ENCODE data around the gene SEZ6L2.
"Not testable (repeated sequence)": the region's sequence is repeated elsewhere in the genome, so short reads cannot be mapped to it uniquely, and the experiment has no call there.

SEZ6L2 gene

GRCh38 chr16:29913514-29913913 is 14.2 kb upstream of the SEZ6L2 start:
- Histone ChIP-seq H3K36me3 (replicated peaks; ENCODE audit: low read depth, low read length) (peaks cover 13% of the 10 kb centered on the region), H3K4me1 (ENCODE audit: low read length) (no peaks in the 10 kb centered on the region), H3K4me3 (ENCODE audit: low read length) (no peak overlapping the region), H3K9ac (ENCODE audit: low read length) (no peak overlapping the region), H3K9me3 (ENCODE audit: insufficient read depth, low read length) (no peaks in the 10 kb centered on the region), H4K20me1 (ENCODE audit: insufficient read depth, low read length) (no peaks in the 10 kb centered on the region), H3K79me2 (ENCODE audit: low read length) (no peaks in the 10 kb centered on the region), H3K4me2 (ENCODE audit: low read length) (no peak overlapping the region), H3K27ac (ENCODE audit: low read length) (no peak overlapping the region), H3K27me3 (ENCODE audit: low read depth, low read length) (no peaks in the 10 kb centered on the region), H2AFZ (ENCODE audit: low read depth, low read length) (no peak overlapping the region)
- TF ChIP-seq, protein P1, sequence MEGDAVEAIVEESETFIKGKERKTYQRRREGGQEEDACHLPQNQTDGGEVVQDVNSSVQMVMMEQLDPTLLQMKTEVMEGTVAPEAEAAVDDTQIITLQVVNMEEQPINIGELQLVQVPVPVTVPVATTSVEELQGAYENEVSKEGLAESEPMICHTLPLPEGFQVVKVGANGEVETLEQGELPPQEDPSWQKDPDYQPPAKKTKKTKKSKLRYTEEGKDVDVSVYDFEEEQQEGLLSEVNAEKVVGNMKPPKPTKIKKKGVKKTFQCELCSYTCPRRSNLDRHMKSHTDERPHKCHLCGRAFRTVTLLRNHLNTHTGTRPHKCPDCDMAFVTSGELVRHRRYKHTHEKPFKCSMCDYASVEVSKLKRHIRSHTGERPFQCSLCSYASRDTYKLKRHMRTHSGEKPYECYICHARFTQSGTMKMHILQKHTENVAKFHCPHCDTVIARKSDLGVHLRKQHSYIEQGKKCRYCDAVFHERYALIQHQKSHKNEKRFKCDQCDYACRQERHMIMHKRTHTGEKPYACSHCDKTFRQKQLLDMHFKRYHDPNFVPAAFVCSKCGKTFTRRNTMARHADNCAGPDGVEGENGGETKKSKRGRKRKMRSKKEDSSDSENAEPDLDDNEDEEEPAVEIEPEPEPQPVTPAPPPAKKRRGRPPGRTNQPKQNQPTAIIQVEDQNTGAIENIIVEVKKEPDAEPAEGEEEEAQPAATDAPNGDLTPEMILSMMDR (IDR thresholded peaks at IDR 0.05; ENCODE audit: low read depth, low read length), result no peak
- no peak for TF ChIP-seq EZH2phosphoT487 (IDR thresholded peaks at IDR 0.05; ENCODE audit: low read depth)

GRCh38 chr16:29912087-29912486 is 12.7 kb upstream of the SEZ6L2 start:
- H3K9ac ChIP-seq (ENCODE audit: low read length), result no peak overlapping the region
- H3K79me2 ChIP-seq (ENCODE audit: low read length), result no peaks in the 10 kb centered on the region
- no peaks in the 10 kb centered on the region for H3K9me3 ChIP-seq (ENCODE audit: insufficient read depth, low read length)
- no peak overlapping the region for H2AFZ ChIP-seq (ENCODE audit: low read depth, low read length)
- no peak overlapping the region for H3K4me3 ChIP-seq (ENCODE audit: low read length)
- peaks cover 10% of the 10 kb centered on the region for H3K36me3 ChIP-seq (replicated peaks; ENCODE audit: low read depth, low read length)
- no peak for TF ChIP-seq EZH2phosphoT487 (IDR thresholded peaks at IDR 0.05; ENCODE audit: low read depth)
- TF ChIP-seq, protein P1 (IDR thresholded peaks at IDR 0.05; ENCODE audit: low read depth, low read length), result no peak
- no peak overlapping the region for H3K4me2 ChIP-seq (ENCODE audit: low read length)
- no peaks in the 10 kb centered on the region for H3K27me3 ChIP-seq (ENCODE audit: low read depth, low read length)
- H3K4me1 ChIP-seq (ENCODE audit: low read length), result no peaks in the 10 kb centered on the region
- no peak overlapping the region for H3K27ac ChIP-seq (ENCODE audit: low read length)
- H4K20me1 ChIP-seq (ENCODE audit: insufficient read depth, low read length), result no peaks in the 10 kb centered on the region

GRCh38 chr16:29911676-29912010 is 12.3 kb upstream of the SEZ6L2 start:
- H3K9ac ChIP-seq (ENCODE audit: low read length), result no peak overlapping the region
- H4K20me1 ChIP-seq (ENCODE audit: insufficient read depth, low read length), result no peaks in the 10 kb centered on the region
- no peak overlapping the region for H3K4me2 ChIP-seq (ENCODE audit: low read length)
- no peaks in the 10 kb centered on the region for H3K9me3 ChIP-seq (ENCODE audit: insufficient read depth, low read length)
- H3K36me3 ChIP-seq (replicated peaks; ENCODE audit: low read depth, low read length), result peaks cover 6% of the 10 kb centered on the region
- H3K79me2 ChIP-seq (ENCODE audit: low read length), result no peaks in the 10 kb centered on the region
- H2AFZ ChIP-seq (ENCODE audit: low read depth, low read length), result no peak overlapping the region
- H3K4me3 ChIP-seq (ENCODE audit: low read length), result no peak overlapping the region
- H3K27me3 ChIP-seq (ENCODE audit: low read depth, low read length), result no peaks in the 10 kb centered on the region
- TF ChIP-seq, protein P1 (IDR thresholded peaks at IDR 0.05; ENCODE audit: low read depth, low read length), result no peak
- TF ChIP-seq EZH2phosphoT487 (IDR thresholded peaks at IDR 0.05; ENCODE audit: low read depth), result no peak
- no peak overlapping the region for H3K27ac ChIP-seq (ENCODE audit: low read length)
- H3K4me1 ChIP-seq (ENCODE audit: low read length), result no peaks in the 10 kb centered on the region

- H3K79me2 ChIP-seq (ENCODE audit: low read length), result no peaks in the 10 kb centered on the region
- no peak overlapping the region for H3K9ac ChIP-seq (ENCODE audit: low read length)
- H4K20me1 ChIP-seq (ENCODE audit: insufficient read depth, low read length), result no peaks in the 10 kb centered on the region
- H3K27ac ChIP-seq (ENCODE audit: low read length), result no peak overlapping the region
- no peaks in the 10 kb centered on the region for H3K9me3 ChIP-seq (ENCODE audit: insufficient read depth, low read length)
- no peak for TF ChIP-seq EZH2phosphoT487 (IDR thresholded peaks at IDR 0.05; ENCODE audit: low read depth)
- TF ChIP-seq, protein P1 (IDR thresholded peaks at IDR 0.05; ENCODE audit: low read depth, low read length), result no peak
- no peak overlapping the region for H2AFZ ChIP-seq (ENCODE audit: low read depth, low read length)
- H3K27me3 ChIP-seq (ENCODE audit: low read depth, low read length), result no peaks in the 10 kb centered on the region
- no peak overlapping the region for H3K4me3 ChIP-seq (ENCODE audit: low read length)
- H3K36me3 ChIP-seq (replicated peaks; ENCODE audit: low read depth, low read length), result peaks cover 5% of the 10 kb centered on the region
- no peaks in the 10 kb centered on the region for H3K4me1 ChIP-seq (ENCODE audit: low read length)
- H3K4me2 ChIP-seq (ENCODE audit: low read length), result no peak overlapping the region
Measured at GRCh38 chr16:29910819-29911675, 11.7 kb upstream of the SEZ6L2 start.

- not testable (repeated sequence) for H3K4me2 ChIP-seq (ENCODE audit: low read length); H3K9ac ChIP-seq (ENCODE audit: low read length); H3K9me3 ChIP-seq (ENCODE audit: insufficient read depth, low read length); H3K4me1 ChIP-seq (ENCODE audit: low read length); H4K20me1 ChIP-seq (ENCODE audit: insufficient read depth, low read length); H2AFZ ChIP-seq (ENCODE audit: low read depth, low read length); H3K27ac ChIP-seq (ENCODE audit: low read length); H3K36me3 ChIP-seq (replicated peaks; ENCODE audit: low read depth, low read length); H3K4me3 ChIP-seq (ENCODE audit: low read length); H3K79me2 ChIP-seq (ENCODE audit: low read length); H3K27me3 ChIP-seq (ENCODE audit: low read depth, low read length)
Measured at GRCh38 chr16:29909851-29910250, 10.5 kb upstream of the SEZ6L2 start.
